ENCODE results near the gene PIGX. TPM values are rescaled to one million over a fixed set of nuclear protein-coding genes. Genes with fewer than 3 reads are reported as not detected.

The PIGX gene
- total RNA-seq, 4 donors from 2014 or later: 20.0 to 26.0 (median 22.7) TPM

DNA sequence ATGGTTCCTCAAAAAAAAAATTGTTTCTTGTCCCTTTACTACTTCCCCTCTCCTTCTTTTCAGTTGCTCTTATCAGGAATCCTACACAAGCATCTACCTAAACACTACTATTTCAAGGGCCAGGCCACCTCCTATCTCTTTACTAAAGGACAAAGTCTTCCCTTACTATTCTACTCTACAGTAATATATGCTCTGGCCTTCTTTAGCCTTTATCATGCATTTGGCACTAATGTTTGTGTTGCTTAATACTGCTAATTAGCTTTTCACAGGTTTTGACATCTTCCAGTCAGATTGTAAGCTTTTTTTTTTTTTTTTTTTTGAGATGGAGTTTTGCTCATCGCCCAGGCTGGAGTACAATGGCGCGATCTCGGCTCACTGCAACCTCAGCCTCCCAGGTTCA is 5.4 kb upstream of the PIGX start:
- TF ChIP-seq, protein P1, sequence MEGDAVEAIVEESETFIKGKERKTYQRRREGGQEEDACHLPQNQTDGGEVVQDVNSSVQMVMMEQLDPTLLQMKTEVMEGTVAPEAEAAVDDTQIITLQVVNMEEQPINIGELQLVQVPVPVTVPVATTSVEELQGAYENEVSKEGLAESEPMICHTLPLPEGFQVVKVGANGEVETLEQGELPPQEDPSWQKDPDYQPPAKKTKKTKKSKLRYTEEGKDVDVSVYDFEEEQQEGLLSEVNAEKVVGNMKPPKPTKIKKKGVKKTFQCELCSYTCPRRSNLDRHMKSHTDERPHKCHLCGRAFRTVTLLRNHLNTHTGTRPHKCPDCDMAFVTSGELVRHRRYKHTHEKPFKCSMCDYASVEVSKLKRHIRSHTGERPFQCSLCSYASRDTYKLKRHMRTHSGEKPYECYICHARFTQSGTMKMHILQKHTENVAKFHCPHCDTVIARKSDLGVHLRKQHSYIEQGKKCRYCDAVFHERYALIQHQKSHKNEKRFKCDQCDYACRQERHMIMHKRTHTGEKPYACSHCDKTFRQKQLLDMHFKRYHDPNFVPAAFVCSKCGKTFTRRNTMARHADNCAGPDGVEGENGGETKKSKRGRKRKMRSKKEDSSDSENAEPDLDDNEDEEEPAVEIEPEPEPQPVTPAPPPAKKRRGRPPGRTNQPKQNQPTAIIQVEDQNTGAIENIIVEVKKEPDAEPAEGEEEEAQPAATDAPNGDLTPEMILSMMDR (IDR thresholded peaks at IDR 0.05; ENCODE audit: low read depth): no peak

DNA sequence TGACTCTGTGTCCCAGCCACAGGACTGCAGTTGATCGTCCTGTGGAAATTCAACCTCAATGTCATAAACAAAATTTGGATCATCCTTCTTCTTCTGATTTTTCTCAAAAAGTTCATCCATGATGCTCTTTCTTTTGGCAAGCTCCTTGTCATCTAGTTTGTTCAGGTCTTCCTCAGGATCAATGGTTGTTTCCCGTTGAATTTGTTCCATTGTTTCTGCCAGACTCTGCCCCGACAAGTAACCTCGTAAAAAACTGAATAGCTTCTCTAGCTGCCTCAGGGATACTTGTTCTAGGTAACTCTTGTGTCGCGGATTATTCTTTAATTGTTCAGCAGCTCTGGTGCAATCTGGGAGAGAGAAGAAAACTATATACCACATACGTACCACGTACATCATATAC is 4.6 kb upstream of the PIGX start:
- TF ChIP-seq, protein P1 (IDR thresholded peaks at IDR 0.05; ENCODE audit: low read depth): no peak

DNA sequence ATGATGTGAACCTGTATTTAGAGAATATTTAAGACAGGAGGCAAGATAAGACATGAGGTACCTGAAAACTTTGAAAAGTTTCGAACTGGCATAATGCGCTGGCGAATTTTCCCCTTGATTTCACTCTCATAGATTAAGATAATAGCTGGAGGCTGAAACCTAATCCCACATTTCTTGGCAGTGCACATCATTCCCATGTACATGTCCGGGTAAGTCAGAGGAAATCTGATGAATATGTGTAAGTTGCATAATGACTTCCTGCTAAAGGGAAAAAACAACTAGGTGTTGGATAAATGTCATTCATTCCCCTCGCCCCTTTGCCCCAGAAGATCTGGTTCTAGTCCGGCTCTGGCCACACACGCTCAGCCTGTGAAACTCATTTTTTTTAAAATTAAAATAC is 3.7 kb upstream of the PIGX start:
- TF ChIP-seq, protein P1 (IDR thresholded peaks at IDR 0.05; ENCODE audit: low read depth): no peak

DNA sequence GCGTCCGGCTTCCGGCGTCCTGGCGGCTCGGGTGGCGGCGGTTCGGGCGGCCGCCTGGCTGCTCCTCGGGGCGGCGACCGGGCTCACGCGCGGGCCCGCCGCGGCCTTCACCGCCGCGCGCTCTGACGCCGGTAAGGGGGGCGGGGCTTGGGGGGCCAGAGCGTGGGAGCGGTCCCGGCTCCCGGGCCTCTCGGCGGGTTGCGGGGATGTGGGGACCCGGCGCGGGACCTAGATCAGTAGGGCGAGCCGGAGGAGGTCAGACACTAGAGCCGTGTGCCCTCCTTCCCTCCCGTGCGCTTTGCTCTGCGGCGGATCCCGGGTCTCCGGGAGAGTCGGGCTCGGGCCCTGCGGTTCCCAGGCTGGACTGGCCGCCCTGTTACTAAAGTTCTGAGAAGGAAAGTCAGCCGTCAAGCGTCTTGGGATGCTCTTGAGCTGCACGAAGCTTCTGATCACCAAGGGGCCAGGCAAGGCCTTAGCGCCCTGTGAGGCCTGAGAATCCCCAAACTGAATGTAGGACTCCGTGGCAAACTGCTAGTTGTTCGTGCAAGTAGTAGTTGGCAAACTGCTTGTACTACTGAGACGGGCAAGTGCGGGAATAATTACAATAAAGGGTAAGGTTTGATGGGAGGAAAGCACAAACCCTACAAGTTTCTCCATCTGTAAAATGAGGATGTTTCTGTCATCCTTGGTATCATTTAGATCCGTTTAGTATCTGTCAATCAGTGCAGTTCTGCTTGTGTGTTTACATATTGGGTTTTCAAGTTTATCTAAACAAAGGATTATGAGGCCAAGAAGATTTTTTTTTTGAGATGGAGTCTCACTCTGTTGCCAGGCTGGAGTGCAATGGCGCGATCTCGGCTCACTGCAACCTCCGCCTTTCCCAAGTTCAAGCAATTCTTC is 587 bp downstream of the PIGX start:
- TF ChIP-seq, protein P1 (IDR thresholded peaks at IDR 0.05; ENCODE audit: low read depth): no peak

DNA sequence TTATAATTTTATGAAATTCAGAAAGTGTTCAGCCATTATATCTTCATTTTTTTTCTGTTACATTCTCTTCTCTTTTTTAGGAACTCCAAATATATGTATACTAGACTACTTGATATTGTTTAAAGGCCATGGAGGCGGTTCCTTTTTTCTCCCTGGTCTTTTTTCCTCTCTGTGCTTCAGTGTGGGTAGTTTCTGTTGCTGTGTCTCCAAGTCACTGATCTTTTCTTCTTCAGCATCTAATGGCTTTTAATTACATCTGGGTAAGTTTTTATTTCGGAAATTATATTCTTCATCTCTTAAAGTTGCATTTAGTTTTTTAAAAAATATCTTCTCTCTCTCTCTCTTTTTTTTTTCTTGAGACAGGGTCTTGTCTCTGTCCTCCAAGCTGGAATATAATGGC is 8.9 kb downstream of the PIGX start:
- TF ChIP-seq, protein P1 (IDR thresholded peaks at IDR 0.05; ENCODE audit: low read depth): no peak

DNA sequence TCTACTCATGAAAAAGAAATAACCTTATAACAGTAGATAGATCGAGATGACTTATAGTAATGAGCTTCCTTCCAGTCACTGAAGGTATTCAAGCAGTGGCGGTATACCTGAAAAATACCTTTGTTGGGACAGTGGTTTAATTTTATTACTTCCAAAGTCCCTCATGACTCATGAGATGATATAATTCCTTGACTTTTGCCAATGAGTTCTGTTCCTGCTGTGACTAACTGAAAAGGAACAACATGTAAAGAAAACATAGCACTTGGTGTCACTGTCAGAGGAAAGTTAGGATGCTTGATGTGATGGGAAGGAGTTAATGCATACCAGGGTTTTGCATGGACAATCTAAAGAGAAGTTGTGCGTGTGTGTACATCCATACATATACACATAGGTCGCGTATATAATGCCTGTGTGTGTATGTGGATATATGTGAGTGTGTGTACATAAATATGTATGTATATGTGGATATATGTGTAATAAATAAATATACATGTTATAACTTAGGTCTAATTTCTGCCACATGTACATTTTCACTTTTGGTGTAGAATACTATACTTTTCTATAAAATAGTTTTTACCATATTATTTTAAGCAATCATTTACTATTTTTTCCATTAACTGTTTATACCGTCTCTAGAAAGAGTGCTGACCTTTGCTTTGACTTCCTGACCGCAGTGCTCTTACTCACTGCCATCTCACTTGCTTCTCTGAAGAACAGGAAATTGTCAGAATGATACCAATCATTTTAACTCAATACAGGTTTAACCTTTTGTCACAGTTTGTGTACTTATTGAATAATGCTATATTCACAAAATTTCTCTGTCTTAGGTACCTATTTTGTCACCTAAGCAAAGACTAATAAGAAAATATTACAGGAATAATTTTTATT is 14.9 kb downstream of the PIGX start:
- TF ChIP-seq, protein P1 (IDR thresholded peaks at IDR 0.05; ENCODE audit: low read depth): no peak

DNA sequence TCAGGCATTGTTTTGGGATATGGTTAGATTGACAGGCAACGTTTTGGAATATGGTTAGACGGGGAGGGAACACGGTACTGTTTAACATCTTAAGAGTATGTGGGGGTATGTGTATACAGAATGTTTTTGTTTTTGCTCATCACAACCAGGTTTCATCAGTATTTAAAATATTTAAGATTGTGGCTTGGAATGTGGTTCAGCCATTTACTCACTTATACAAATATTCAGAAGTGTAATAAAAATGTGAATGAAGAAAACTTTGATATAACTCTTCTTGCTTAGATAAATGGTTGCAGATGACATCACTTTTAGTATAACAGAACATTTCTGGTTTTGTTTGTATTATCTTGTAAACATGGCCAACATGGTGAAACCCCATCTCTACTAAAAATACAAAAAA is 23.6 kb downstream of the PIGX start:
- TF ChIP-seq, protein P1 (IDR thresholded peaks at IDR 0.05; ENCODE audit: low read depth): no peak

Data from subcutaneous adipose tissue (tissue), 4 donors.